Dermis blood vessel endothelial cell (primary cell): ENCODE measurements around the gene LALBA. TPM values are rescaled to one million over a fixed set of nuclear protein-coding genes. Genes with fewer than 3 reads are reported as not detected.
"Not testable (repeated sequence)": the region's sequence is repeated elsewhere in the genome, so short reads cannot be mapped to it uniquely, and the experiment has no call there.

Experiments
- DNase-seq: peaks from one replicate; pipeline ENCODE4 v3.0.0; 2010
- total RNA-seq: library from RNA; depleted of rRNA; stranded (reverse); fragments of >200 nt; gene quantifications from 2 replicates; pipeline ENCODE4 v1.2.3, GENCODE V29; 2014

Gene LALBA
- total RNA-seq, result not detected in 2 replicates

- DNase-seq, result no peak
These were observed at the start of gene LALBA for GRCh38 chr12:48569946-48570345. Gene LALBA, minus strand, starts transcription at chr12:48570046. Its CDS starts 26 bp downstream, at chr12:48570020.

GRCh38 chr12:48618541-48618940 is 48.7 kb upstream of the LALBA start:
- DNase-seq, result peak; percentile 86

GRCh38 chr12:48615681-48616080 is 45.8 kb upstream of the LALBA start:
- no peak for DNase-seq

- DNase-seq, result no peak
These were observed 43.5 kb upstream of the LALBA start for GRCh38 chr12:48613321-48613720.

- DNase-seq, result no peak
These were observed 32.5 kb upstream of the LALBA start for GRCh38 chr12:48602192-48602989.

GRCh38 chr12:48601013-48601756 is 31.3 kb upstream of the LALBA start:
- DNase-seq, result no peak

- DNase-seq, result no peak
These were observed 30.7 kb upstream of the LALBA start for GRCh38 chr12:48600552-48600951.

GRCh38 chr12:48592591-48593086 is 22.8 kb upstream of the LALBA start:
- DNase-seq, result no peak

- DNase-seq, result no peak
These were observed 16.5 kb upstream of the LALBA start for GRCh38 chr12:48586361-48586760.

- DNase-seq, result no peak
These were observed 13.9 kb upstream of the LALBA start for GRCh38 chr12:48583728-48584127.

GRCh38 chr12:48580831-48581230 is 11.0 kb upstream of the LALBA start:
- DNase-seq, result no peak

GRCh38 chr12:48572326-48572725 is 2.5 kb upstream of the LALBA start:
- DNase-seq, result peak; percentile 34

GRCh38 chr12:48567731-48568130 is 2.1 kb downstream of the LALBA start:
- DNase-seq, result no peak

- no peak for DNase-seq
These were observed 11.9 kb downstream of the LALBA start for GRCh38 chr12:48557919-48558318.

- no peak for DNase-seq
These were observed 13.2 kb downstream of the LALBA start for GRCh38 chr12:48556631-48557030.

GRCh38 chr12:48553666-48554343 is 16.0 kb downstream of the LALBA start:
- DNase-seq, result not testable (repeated sequence)

- DNase-seq, result not testable (repeated sequence)
These were observed 18.2 kb downstream of the LALBA start for GRCh38 chr12:48551636-48552035.

GRCh38 chr12:48547012-48547411 is 22.8 kb downstream of the LALBA start:
- DNase-seq, result not testable (repeated sequence)

- DNase-seq, result no peak
These were observed 23.9 kb downstream of the LALBA start for GRCh38 chr12:48545833-48546469.

- DNase-seq, result peak; percentile 64
These were observed 27.4 kb downstream of the LALBA start for GRCh38 chr12:48542300-48542928.

GRCh38 chr12:48536602-48537001 is 33.2 kb downstream of the LALBA start:
- no peak for DNase-seq

- DNase-seq, result no peak
These were observed 37.2 kb downstream of the LALBA start for GRCh38 chr12:48532601-48533000.
